ENCODE measurements around the gene TRIM8.

Gene TRIM8

DNA sequence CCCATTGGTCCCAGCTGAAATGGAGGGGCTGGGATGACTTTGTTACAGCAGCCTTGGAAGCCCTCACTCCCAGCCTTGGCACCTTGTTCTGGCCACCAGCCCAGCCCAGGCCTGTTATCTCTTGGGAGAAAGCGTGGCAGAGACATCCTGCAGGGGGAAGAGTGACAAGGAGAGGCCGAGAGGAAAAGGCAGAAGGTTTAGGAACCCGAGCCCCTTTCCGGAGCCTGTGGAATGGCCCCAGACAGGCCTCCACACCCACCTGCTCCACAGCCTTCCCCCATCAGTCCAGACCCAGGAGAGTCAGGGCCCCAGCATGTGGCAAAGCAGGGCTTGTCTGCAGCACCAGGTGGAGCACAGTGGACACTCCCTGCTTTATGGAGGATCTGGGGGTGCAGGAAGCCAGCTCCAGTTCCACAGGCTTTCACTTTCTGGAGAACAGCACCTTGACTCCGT lies 24.1 kb upstream of the TRIM8 start:
- Histone ChIP-seq H3K4me3 (ENCODE audit: low read length) (no peak overlapping the region), H3K27me3 (ENCODE audit: insufficient read depth, low read length) (no peaks in the 10 kb centered on the region), H3K4me1 (ENCODE audit: insufficient read depth, low read length) (no peaks in the 10 kb centered on the region), H2AFZ (ENCODE audit: low read depth, low read length) (no peak overlapping the region), H3K9me3 (ENCODE audit: low read length) (no peaks in the 10 kb centered on the region), H3K36me3 (ENCODE audit: insufficient read depth, low read length) (peaks cover 60% of the 10 kb centered on the region)

GRCh38 chr10:102620591-102621442 lies 23.5 kb upstream of the TRIM8 start:
- H3K36me3 ChIP-seq (ENCODE audit: insufficient read depth, low read length): peaks cover 53% of the 10 kb centered on the region
- no peaks in the 10 kb centered on the region for H3K4me1 ChIP-seq (ENCODE audit: insufficient read depth, low read length)
- H3K4me3 ChIP-seq (ENCODE audit: low read length): no peak overlapping the region

DNA sequence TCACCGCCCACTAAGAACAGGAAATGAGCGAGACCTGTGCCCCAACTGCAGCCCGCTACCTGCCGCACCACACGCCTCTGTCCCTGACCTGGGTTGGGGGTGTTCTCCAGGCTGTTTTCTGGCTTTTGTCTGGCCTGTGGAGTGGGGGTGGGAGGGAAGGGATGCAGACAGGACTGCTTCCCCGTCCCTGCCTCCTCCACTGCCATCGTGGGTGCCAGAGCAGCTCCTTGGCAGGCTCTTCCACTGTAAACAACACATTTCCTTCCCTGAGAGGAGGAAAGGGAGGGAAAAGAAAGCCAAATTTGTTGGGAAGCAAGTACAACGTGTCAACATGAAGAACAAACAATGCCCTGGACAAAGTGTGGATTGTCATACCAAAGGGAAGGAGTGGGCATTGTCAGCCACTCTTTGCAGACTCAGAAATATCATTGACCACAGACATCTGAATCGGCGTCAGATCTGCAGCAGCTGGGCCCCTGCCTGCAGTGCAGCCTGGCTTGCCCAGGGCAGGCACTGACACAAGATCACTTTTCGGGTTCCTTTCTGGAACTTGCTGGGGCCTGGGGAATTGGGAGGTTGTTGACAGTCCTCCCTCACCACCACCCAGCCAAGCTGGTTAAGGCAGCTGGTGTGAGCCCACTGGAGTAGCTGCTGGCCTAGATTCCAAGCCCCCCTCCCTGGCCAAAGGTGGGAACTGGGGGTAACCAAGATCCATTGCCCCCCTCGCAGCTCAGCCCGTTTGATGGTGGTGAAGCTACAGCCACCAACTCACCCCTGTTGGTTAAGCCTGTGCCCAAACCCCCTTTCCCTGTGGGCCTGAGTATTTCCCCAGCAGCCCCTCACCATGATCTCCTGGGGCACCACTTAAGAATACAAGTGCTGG lies 22.6 kb upstream of the TRIM8 start:
- peaks cover 7% of the 10 kb centered on the region for H3K4me1 ChIP-seq (ENCODE audit: insufficient read depth, low read length)

More at GRCh38 chr10:102620591-102621442, 23.5 kb upstream of the TRIM8 start:
- no peak overlapping the region for H2AFZ ChIP-seq (ENCODE audit: low read depth, low read length)
- no peaks in the 10 kb centered on the region for H3K9me3 ChIP-seq (ENCODE audit: low read length)
- no peaks in the 10 kb centered on the region for H3K27me3 ChIP-seq (ENCODE audit: insufficient read depth, low read length)

DNA sequence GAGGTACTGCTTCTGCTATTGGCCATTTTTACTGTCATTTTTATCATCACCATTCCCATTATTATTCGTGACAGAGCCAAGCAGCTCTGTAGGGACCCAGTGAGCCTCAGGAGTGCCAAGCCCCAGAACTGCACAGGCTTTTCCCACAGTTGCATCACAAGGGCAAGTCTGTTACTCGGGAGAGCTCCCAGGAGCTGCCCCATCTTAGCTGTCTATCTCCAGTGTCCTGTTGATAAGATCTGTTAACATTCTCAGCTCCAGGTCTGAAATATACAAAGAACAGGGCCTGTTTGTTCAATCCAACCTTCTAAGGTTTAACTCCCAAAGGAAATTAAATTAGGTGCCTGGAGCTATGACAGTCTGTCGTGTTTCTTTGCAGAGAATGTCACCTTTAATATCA lies 20.2 kb upstream of the TRIM8 start:
- Histone ChIP-seq H2AFZ (ENCODE audit: low read depth, low read length) (no peak overlapping the region), H3K4me3 (ENCODE audit: low read length) (no peak overlapping the region), H3K9me3 (ENCODE audit: low read length) (no peaks in the 10 kb centered on the region), H3K27me3 (ENCODE audit: insufficient read depth, low read length) (no peaks in the 10 kb centered on the region), H3K4me1 (ENCODE audit: insufficient read depth, low read length) (peaks cover 23% of the 10 kb centered on the region), H3K36me3 (ENCODE audit: insufficient read depth, low read length) (peaks cover 25% of the 10 kb centered on the region)

More for the DNA sequence above, 22.6 kb upstream of the TRIM8 start:
- Histone ChIP-seq H3K36me3 (ENCODE audit: insufficient read depth, low read length) (peaks cover 46% of the 10 kb centered on the region), H3K27me3 (ENCODE audit: insufficient read depth, low read length) (no peaks in the 10 kb centered on the region), H3K9me3 (ENCODE audit: low read length) (no peaks in the 10 kb centered on the region), H2AFZ (ENCODE audit: low read depth, low read length) (no peak overlapping the region), H3K4me3 (ENCODE audit: low read length) (no peak overlapping the region)

DNA sequence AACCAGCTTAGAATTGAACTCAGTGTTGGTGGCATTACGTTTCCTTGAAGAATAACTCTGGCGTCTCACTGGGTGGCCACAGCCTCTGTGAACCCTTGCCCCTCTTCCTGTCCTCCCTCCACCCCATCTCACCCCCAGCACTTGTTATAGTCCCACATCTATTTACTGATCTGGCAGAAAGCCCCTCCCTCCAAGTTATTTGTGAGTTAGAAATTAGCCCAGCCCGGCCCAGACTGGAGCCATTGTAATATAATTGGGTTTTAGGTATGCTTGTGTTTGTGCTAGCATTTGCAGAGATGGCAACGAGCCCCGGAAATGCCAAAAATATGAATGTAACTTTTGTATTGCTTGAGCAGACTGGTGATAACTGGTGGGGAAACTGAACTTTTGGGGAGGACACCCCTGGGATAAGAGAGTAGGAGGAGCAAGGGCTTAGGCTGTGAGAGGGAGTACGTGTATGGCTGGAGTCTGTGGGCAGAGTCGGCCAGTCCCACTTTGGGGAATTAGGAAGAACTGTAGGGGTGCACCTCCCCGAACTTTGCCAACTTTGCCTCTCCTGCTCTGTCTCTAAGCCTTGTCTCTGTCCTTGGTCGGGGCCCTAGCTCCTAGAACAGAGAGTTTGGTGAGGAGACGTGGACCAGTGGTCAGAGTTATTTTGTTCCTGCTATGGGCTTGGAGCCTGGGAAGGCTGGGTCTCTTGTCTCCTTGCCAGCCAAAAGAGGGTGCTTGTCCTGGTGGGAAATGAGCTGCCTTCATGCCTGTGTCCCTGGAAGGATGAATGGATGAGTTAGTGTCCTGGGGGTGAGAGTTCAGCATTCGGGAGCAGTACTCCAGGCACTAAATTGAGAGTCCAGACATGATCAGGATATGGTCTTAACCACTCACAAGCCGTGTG lies 19.3 kb upstream of the TRIM8 start:
- peaks cover 18% of the 10 kb centered on the region for H3K36me3 ChIP-seq (ENCODE audit: insufficient read depth, low read length)
- no peak overlapping the region for H2AFZ ChIP-seq (ENCODE audit: low read depth, low read length)
- H3K9me3 ChIP-seq (ENCODE audit: low read length): no peaks in the 10 kb centered on the region
- peaks cover 32% of the 10 kb centered on the region for H3K4me1 ChIP-seq (ENCODE audit: insufficient read depth, low read length)
- H3K4me3 ChIP-seq (ENCODE audit: low read length): no peak overlapping the region
- no peaks in the 10 kb centered on the region for H3K27me3 ChIP-seq (ENCODE audit: insufficient read depth, low read length)

- H3K27me3 ChIP-seq (ENCODE audit: insufficient read depth, low read length): no peaks in the 10 kb centered on the region
- no peaks in the 10 kb centered on the region for H3K9me3 ChIP-seq (ENCODE audit: low read length)
- H3K36me3 ChIP-seq (ENCODE audit: insufficient read depth, low read length): peaks cover 19% of the 10 kb centered on the region
- no peak overlapping the region for H2AFZ ChIP-seq (ENCODE audit: low read depth, low read length)
- no peak overlapping the region for H3K4me3 ChIP-seq (ENCODE audit: low read length)
- peaks cover 37% of the 10 kb centered on the region for H3K4me1 ChIP-seq (ENCODE audit: insufficient read depth, low read length)
These were observed 18.1 kb upstream of the TRIM8 start for GRCh38 chr10:102626026-102626685.

- Histone ChIP-seq H2AFZ (ENCODE audit: low read depth, low read length) (no peak overlapping the region), H3K27me3 (ENCODE audit: insufficient read depth, low read length) (no peaks in the 10 kb centered on the region), H3K9me3 (ENCODE audit: low read length) (no peaks in the 10 kb centered on the region), H3K4me1 (ENCODE audit: insufficient read depth, low read length) (peaks cover 40% of the 10 kb centered on the region), H3K36me3 (ENCODE audit: insufficient read depth, low read length) (peaks cover 17% of the 10 kb centered on the region), H3K4me3 (ENCODE audit: low read length) (no peak overlapping the region)
These were observed 17.0 kb upstream of the TRIM8 start for GRCh38 chr10:102627291-102627735.

DNA sequence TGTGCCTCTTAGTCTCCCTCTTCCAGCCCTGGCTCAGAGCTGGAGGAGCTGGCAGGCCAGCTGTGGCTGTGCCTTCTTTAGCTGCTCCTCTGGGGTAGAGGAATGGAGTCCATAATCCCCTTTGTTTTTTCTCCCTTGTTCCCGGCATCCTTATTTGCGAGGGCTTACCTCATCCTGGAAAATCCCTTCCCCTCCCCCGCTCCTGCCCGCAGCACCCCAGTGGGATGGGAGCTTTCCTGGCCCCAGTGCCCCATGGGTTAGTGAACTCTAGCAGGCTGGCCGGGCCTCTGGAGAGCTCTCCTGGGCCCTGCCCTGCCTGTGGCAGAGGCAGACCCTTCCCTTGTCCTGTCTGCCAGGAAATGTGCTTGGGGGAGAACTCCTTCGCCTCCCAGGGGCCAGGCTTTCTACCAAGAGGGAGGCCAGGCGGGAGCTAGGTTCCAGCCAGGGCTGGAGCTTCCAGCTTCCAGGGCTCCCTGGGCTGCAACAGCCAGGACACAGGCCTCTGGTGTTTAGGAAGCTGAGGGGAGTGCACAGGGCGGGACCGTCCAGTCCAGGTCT lies 16.5 kb upstream of the TRIM8 start:
- Histone ChIP-seq H3K9me3 (ENCODE audit: low read length) (no peaks in the 10 kb centered on the region), H3K4me1 (ENCODE audit: insufficient read depth, low read length) (peaks cover 44% of the 10 kb centered on the region), H3K4me3 (ENCODE audit: low read length) (no peak overlapping the region), H3K36me3 (ENCODE audit: insufficient read depth, low read length) (peaks cover 17% of the 10 kb centered on the region), H3K27me3 (ENCODE audit: insufficient read depth, low read length) (no peaks in the 10 kb centered on the region), H2AFZ (ENCODE audit: low read depth, low read length) (no peak overlapping the region)

DNA sequence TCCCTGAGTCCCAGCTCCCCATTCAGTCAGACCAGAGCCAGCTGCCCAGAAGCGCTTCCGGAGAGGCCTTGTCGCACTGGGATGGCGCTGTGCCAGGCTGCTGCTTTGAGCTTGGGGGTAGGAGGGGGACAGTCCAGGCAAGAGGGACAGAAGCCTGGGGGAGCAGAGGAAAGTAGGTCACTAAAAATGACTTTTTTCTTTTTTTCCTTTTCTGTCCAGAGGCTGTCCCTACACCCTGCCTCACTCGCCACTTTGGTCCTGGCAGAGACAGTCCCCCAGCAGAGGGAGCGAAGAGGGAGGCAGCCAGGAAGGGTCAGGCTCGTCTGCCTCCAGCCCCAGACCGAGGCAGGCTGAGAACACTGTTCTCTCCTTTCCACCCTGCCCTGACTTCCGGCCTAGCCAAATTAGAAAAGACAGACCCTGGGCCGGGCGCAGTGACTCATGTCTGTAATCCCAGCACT lies 15.8 kb upstream of the TRIM8 start:
- Histone ChIP-seq H3K4me3 (ENCODE audit: low read length) (no peak overlapping the region), H3K27me3 (ENCODE audit: insufficient read depth, low read length) (no peaks in the 10 kb centered on the region), H2AFZ (ENCODE audit: low read depth, low read length) (no peak overlapping the region), H3K4me1 (ENCODE audit: insufficient read depth, low read length) (peaks cover 51% of the 10 kb centered on the region), H3K36me3 (ENCODE audit: insufficient read depth, low read length) (peaks cover 17% of the 10 kb centered on the region), H3K9me3 (ENCODE audit: low read length) (no peaks in the 10 kb centered on the region)

- H3K9me3 ChIP-seq (ENCODE audit: low read length): no peaks in the 10 kb centered on the region
- H3K4me3 ChIP-seq (ENCODE audit: low read length): no peak overlapping the region
- H3K36me3 ChIP-seq (ENCODE audit: insufficient read depth, low read length): peaks cover 17% of the 10 kb centered on the region
- H2AFZ ChIP-seq (ENCODE audit: low read depth, low read length): no peak overlapping the region
- no peaks in the 10 kb centered on the region for H3K27me3 ChIP-seq (ENCODE audit: insufficient read depth, low read length)
- H3K4me1 ChIP-seq (ENCODE audit: insufficient read depth, low read length): peaks cover 55% of the 10 kb centered on the region
These were observed 14.3 kb upstream of the TRIM8 start for GRCh38 chr10:102629661-102630614.

GRCh38 chr10:102630663-102631062 lies 13.6 kb upstream of the TRIM8 start:
- Histone ChIP-seq H3K27me3 (ENCODE audit: insufficient read depth, low read length) (no peaks in the 10 kb centered on the region), H3K9me3 (ENCODE audit: low read length) (no peaks in the 10 kb centered on the region), H3K36me3 (ENCODE audit: insufficient read depth, low read length) (peaks cover 17% of the 10 kb centered on the region), H2AFZ (ENCODE audit: low read depth, low read length) (no peak overlapping the region), H3K4me3 (ENCODE audit: low read length) (no peak overlapping the region), H3K4me1 (ENCODE audit: insufficient read depth, low read length) (peaks cover 55% of the 10 kb centered on the region)
